ENCODE data around the gene NAPSA.

The NAPSA gene

GRCh38 chr19:50334741-50335421 is 30.6 kb downstream of the NAPSA start:
- DNase-seq (ENCODE audit: extremely low read depth, low read depth), result no peak
- TF ChIP-seq CTCF (IDR thresholded peaks at IDR 0.05; ENCODE audit: low read depth, low read length), result no peak

DNA sequence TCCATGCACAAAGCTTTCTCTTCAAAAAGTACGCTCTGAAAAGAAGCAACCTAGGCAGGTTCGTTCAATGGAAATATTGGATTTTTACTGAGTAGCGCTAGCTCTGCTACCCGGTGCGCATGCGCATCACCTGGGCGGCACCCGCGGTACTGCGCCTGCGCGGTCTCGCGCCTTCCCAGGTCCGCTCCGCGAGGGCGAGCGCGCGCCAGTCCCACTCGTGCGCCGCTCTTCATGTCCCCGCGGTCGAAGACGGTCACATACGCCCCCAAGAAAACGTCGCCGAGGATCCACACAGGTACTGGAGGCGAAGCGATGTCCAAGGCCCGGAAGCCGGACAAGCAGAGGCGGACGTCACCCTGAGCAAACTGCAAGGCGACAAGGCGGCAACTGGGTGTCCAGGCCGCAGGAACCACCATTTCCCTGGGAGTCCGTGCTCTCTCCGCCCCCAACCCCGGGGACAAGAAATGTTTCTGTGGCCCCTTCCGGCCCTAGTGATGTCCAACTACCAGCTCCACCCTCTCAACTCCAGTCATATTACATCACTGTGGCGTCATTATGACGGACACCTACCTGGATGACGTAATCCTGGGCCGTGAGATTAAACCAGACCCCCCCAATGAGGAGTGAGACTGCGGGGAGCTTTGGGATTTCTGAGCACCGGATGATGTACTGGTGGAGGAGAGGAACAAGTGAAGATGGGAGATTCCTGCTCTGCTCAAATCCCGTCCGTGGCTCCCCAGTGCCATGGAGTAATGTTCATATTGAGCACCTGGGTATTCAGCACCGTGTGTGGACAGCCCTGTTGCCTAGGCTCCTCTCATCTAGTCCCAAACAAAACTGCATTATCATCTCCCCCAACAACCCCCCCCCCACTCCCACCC is 31.5 kb downstream of the NAPSA start:
- TF ChIP-seq CTCF (IDR thresholded peaks at IDR 0.05; ENCODE audit: low read depth, low read length), result no peak

DNA sequence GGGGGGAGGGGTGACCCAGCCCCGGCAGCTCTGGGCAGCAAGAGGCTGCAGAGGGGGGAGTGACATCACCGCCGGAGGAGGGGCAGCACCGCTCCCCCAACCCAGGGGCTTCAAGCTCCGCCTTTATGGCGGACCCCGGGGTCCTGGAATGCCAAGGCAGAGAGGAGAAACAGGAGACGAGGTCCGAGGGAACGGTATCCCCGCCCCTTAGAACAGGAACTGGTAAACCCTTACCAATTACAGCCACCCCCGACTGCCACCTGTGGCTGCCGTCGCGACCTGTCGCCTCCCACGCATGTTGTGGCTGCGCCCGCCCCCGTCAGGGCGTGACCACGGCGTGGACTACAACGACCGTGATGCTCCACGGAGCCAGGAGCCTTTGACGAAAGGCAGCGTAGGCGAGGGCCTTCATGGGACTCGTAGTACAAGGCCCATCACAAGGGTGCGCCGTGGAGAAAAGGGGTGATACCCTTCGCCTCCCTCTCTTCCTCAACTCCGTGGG is 32.2 kb downstream of the NAPSA start:
- no peak; the same call in 1 of the 2 replicates for TF ChIP-seq CTCF (IDR thresholded peaks at IDR 0.05; ENCODE audit: low read depth, low read length)
- peak; percentile 31 for DNase-seq (ENCODE audit: extremely low read depth, low read depth)

More for the DNA sequence above, 31.5 kb downstream of the NAPSA start:
- no peak for DNase-seq (ENCODE audit: extremely low read depth, low read depth)

GRCh38 chr19:50332244-50333038 is 33.0 kb downstream of the NAPSA start:
- no peak for TF ChIP-seq CTCF (IDR thresholded peaks at IDR 0.05; ENCODE audit: low read depth, low read length)

DNA sequence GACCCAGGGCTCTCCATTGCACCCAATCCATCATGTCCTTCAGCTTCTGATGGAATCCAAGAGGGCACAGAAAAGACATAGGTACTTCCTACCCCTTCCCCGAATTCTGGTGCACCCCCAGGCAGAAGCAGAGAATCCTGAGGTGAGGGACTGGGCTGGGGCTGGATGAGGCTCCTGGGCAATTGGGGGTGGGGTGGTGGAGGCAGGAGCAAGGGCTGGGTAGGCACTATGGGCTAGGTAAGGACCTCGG is 33.5 kb downstream of the NAPSA start:
- DNase-seq (ENCODE audit: extremely low read depth, low read depth), result no peak
- no peak for TF ChIP-seq CTCF (IDR thresholded peaks at IDR 0.05; ENCODE audit: low read depth, low read length)

More at GRCh38 chr19:50332244-50333038, 33.0 kb downstream of the NAPSA start:
- DNase-seq (ENCODE audit: extremely low read depth, low read depth), result no peak

DNA sequence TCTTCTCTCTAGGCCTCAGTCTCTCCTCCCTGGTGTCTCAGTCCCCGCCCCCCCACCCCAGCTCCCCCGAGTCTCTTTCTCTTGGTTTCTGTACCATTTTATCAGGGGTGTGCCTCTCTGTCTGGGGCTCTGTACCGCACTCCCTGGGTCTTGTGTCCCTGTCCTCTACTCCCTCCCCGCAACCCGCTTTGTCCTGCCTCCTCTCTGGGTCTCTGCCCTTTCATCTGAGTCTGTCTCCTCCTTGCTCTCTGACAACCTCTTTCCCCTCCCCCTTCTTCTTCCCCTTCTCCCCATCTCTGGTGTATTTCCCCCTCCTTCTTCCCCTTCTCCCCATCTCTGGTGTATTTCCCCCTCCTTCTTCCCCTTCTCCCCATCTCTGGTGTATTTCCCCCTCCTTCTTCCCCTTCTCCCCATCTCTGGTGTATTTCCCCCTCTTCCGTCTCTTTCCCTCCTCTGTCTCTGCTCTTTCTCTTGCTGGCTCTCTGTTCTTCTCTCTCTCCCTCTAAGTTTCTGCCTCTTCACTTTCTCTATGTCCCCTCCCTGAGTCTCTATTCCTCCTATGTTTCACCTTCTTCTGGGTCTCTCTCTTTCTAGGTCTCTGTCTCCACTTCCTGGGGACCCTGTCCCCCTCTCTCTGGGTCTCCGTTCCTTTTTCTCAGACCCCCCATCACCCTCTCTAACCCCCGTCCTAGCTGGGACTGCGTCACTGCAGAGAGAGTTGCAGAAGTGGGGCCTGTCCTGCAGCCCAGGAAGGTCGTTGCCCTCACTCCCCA is 34.0 kb downstream of the NAPSA start:
- no peak for TF ChIP-seq CTCF (IDR thresholded peaks at IDR 0.05; ENCODE audit: low read depth, low read length)
- DNase-seq (ENCODE audit: extremely low read depth, low read depth), result no peak
